Stomach (tissue), 4 donors: ENCODE measurements around the gene MYCBPAP.

Experiments used
- EP300 ChIP-seq: sonication (generic); formaldehyde crosslinking; IDR thresholded peaks from one replicate; pipeline ENCODE4 v1.6.1; 2017; ENCODE audit warnings: antibody characterized with exemption
- TF ChIP-seq, protein P1 (sequence below), 7 experiments: fragments of 450-650 bp in 4 of 7; fragments of 200-600 bp in 3 of 7; sonication (generic) in 3 of 7; IDR thresholded peaks; one replicate each; pipeline ENCODE4 v1.5.1; 2016 to 2019; ENCODE audit warnings: antibody characterized with exemption in 7 of 7, control low read depth in 2 of 7, mild to moderate bottlenecking in 1 of 7

DNA sequence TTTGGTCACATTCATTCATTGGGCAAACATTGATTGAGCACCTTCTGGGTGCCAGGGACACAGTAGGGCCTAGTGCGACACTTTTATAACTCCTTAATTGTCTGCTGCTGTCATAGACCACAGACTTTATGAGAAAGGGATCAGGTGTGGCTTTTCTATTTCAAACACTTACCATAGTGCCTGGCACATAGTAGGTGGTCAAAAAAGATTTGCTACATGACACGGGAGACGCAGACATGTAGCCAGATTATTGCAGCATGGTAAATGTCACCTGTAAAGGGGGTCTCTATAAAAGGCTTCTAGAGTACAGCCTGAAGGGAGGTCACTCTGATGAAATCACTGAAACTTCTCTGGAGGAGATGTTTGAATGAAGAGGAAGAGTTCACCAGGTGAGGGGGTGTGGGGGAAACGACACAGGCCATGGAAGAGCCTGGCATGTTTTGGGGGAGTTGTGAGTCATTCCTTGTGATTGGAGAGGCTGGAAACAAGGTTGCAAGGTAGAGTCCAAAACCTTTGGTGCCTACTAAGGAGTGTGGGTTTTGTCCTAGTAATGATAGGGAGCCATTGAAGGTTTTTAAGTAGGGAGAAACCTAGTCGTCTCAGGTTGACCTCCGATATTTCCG lies 28.0 kb upstream of the MYCBPAP start:
- TF ChIP-seq EP300, result no peak
- TF ChIP-seq, protein P1, sequence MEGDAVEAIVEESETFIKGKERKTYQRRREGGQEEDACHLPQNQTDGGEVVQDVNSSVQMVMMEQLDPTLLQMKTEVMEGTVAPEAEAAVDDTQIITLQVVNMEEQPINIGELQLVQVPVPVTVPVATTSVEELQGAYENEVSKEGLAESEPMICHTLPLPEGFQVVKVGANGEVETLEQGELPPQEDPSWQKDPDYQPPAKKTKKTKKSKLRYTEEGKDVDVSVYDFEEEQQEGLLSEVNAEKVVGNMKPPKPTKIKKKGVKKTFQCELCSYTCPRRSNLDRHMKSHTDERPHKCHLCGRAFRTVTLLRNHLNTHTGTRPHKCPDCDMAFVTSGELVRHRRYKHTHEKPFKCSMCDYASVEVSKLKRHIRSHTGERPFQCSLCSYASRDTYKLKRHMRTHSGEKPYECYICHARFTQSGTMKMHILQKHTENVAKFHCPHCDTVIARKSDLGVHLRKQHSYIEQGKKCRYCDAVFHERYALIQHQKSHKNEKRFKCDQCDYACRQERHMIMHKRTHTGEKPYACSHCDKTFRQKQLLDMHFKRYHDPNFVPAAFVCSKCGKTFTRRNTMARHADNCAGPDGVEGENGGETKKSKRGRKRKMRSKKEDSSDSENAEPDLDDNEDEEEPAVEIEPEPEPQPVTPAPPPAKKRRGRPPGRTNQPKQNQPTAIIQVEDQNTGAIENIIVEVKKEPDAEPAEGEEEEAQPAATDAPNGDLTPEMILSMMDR (IDR thresholded peaks at IDR 0.05), result no peak
